ENCODE measurements around the gene IFT27. TPM values are rescaled to one million over a fixed set of nuclear protein-coding genes. Genes with fewer than 3 reads are reported as not detected.

IFT27 gene
- total RNA-seq = 12.8 and 20.6 TPM in 2 replicates

GRCh38 chr22:36775964-36776669, at the start of gene IFT27:
TSS of gene IFT27 (minus strand) at chr22:36776119. CDS start at chr22:36775707, 412 bp downstream.

GRCh38 chr22:36816636-36817524, 41.0 kb upstream of the IFT27 start, which contains the start of gene PVALB:
TSS of gene PVALB (minus strand) at chr22:36817035. CDS start at chr22:36817005, 30 bp downstream.

Other genes starting within 250 kb of the IFT27 start
- gene EIF3D, start 247.0 kb downstream of the IFT27 start, total RNA-seq = 395 and 500 TPM in 2 replicates
- gene CACNG2, start 72.4 kb downstream of the IFT27 start, total RNA-seq = not detected in 2 replicates
- not detected in 2 replicates for gene PVALB, start 40.9 kb upstream of the IFT27 start, total RNA-seq
- gene NCF4, start 84.9 kb upstream of the IFT27 start, total RNA-seq = not detected in 2 replicates
- 0.24 TPM in 1 of 2 replicates, not detected in the other for gene CSF2RB, start 137.5 kb upstream of the IFT27 start, total RNA-seq
- 23.4 and 24.0 TPM in 2 replicates for gene TST, start 243.3 kb upstream of the IFT27 start, total RNA-seq
- gene MPST, start 243.6 kb upstream of the IFT27 start, total RNA-seq = 69.0 and 72.3 TPM in 2 replicates